Keratinocyte (primary cell): ENCODE data around the gene CMTM2.

Source experiments
- EZH2 ChIP-seq: IDR thresholded peaks from one replicate; pipeline ENCODE4 v1.6.1; 2012; ENCODE audit warnings: inconsistent platforms, mild to moderate bottlenecking, low read length, moderate library complexity
- TF ChIP-seq, protein P1 (sequence below), 3 experiments: IDR thresholded peaks in 1 of 3; conservative IDR thresholded peaks in 1 of 3; optimal IDR thresholded peaks in 1 of 3; 2 replicates in 2 of 3; 3 replicates in 1 of 3; pipeline versions ENCODE3 to v1.5.1; 2011; ENCODE audit warnings: low read length in 3 of 3, mild to moderate bottlenecking in 3 of 3, moderate library complexity in 2 of 3, control low read depth in 1 of 3, inconsistent platforms in 1 of 3; ENCODE audit not compliant: insufficient read depth in 2 of 3; ENCODE audit errors: extremely low read depth in 1 of 3

DNA sequence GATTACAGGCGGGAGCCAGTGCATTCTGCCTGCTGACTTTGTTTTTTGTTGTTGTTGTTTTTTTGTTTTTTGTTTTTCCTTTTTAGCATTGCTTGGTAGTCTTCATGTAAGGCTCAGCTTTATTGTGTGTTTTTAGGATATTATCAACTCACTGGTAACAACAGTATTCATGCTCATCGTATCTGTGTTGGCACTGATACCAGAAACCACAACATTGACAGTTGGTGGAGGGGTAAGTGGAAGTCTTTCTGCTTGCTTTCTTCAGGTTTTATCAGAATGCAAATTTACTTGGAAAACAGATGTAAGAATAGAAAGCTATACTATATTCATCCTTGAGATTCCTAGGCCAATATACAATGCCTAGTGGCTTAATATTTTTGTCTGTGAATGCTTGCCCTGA is 16.3 kb upstream of the CMTM2 start:
- TF ChIP-seq, protein P1, sequence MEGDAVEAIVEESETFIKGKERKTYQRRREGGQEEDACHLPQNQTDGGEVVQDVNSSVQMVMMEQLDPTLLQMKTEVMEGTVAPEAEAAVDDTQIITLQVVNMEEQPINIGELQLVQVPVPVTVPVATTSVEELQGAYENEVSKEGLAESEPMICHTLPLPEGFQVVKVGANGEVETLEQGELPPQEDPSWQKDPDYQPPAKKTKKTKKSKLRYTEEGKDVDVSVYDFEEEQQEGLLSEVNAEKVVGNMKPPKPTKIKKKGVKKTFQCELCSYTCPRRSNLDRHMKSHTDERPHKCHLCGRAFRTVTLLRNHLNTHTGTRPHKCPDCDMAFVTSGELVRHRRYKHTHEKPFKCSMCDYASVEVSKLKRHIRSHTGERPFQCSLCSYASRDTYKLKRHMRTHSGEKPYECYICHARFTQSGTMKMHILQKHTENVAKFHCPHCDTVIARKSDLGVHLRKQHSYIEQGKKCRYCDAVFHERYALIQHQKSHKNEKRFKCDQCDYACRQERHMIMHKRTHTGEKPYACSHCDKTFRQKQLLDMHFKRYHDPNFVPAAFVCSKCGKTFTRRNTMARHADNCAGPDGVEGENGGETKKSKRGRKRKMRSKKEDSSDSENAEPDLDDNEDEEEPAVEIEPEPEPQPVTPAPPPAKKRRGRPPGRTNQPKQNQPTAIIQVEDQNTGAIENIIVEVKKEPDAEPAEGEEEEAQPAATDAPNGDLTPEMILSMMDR (optimal IDR thresholded peaks at IDR 0.05 in 1 of 3, IDR thresholded peaks at IDR 0.05 in 1 of 3, conservative IDR thresholded peaks at IDR 0.05 in 1 of 3; ENCODE audit: extremely low read depth in 1 of 3, insufficient read depth in 2 of 3, low read length in 3 of 3), result no peak
- no peak for TF ChIP-seq EZH2
